CD4-positive, alpha-beta T cell treated with Interleukin-10 for 1 hour (primary cell): ENCODE results near the gene CP.
"Not testable (repeated sequence)": the region's sequence is repeated elsewhere in the genome, so short reads cannot be mapped to it uniquely, and the experiment has no call there.

Experiments used
- DNase-seq: peaks from one replicate; pipeline ENCODE4 v3.0.0-alpha.2; 2020

The CP gene

DNA sequence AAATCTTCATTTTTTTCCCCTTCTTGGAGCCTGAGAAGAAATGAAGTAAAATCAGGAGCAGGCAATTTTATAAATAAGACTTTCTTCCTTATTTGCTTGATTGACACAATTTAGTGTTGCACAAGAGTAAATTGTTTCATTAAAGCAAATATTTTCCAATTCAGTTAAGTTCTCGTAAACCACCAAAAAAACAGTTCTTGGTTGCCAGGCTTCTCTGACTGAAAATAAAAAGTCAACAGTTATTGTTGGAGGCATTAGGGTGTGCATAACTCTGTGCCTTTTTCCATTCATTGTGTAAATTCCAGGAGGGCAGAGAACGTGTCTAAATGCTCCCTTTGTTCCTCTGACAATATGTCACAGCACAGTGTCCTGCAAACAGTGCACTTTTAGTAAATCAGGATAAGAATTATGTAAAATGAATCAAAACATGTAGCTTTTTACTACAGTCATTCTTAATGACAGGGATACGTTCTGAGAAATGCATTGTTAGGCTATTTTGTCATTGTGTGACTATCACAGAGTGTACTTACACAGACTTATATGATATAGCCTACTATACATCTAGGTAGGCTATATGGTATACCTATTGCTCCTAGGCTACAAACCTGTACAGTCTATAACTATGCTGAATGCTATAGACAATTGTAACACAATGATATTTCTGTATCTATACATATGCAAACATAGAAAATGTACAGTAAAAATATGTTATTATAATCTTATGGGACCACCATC, at the start of gene CP:
Gene CP (minus strand): TSS at position 47 of the 735 bp plus-strand sequence. CDS start 37 bp downstream, at position 10.
- DNase-seq: no peak

DNA sequence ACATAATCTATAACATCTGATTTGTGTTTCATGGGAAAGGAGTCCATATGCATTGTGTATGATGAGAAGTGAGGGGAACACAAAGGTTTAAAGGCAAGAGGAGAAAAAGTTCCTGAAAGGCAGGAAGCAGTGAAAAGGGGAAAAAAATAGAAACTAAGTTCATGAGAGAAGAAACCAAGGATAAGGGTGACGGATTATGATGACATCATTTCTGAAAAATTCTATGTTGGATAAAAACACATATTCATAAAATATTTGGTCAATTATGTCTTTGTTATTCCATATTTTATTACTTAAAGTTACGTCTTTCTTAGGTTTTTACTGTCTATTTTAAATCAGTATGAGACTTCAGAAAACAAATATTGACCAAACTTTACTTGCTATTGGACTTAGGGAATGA, 48.6 kb upstream of the CP start:
- no peak for DNase-seq

DNA sequence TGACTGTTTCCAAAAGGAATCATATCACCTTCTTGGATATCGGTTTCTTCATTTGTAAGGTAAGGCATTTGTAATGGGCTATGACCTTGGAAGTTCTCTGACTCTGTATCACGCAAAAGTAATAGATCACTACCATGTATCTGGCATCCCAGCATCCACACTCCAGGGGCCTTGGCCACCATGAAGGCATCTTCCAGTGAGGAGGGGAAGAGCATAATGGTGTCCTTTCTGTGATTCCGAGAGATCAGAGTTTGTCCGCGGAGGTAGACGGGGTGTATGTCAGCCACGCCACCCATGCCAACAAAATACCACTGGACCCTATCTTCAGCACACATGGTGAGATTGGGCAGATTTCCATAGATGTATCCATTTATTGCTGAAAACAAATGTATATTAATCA, 48.1 kb upstream of the CP start:
- no peak for DNase-seq

DNA sequence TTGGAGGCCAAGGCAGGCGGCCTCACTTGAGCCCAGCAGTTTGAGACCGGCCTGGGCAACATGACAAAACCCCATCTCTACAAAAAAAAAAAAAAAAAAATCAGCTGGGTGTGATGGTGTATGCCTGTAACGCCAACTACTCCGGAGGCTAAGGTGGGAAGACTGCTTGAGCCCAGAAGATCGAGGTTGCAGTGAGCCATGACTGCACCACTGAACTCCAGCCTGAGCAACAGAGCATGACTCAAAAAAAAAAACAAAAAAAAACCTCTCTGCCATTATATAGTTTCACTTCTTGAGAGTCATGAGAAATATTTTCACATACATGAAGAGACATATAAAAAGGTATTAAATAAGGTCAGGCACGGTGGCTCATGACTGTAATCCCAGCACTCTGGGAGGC, 45.9 kb upstream of the CP start:
- no peak for DNase-seq

DNA sequence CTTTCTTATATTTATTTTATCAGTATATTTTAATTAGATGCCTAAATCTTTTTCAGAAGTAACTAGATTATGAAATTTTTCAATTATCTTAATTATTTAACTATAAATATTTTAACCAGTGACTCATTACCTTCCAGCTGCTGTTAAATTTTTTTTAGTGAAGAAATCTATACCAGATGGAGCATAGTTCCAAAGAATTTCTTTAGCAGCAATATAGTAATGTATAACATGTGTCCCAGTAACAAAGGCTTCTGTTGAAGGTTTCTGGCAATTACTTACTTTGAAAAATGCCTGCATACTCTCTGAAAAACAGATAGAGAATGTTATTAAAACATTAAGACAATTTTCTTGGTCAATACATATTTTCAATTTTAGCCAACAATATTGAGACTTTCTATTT, 45.1 kb upstream of the CP start:
- DNase-seq: no peak

DNA sequence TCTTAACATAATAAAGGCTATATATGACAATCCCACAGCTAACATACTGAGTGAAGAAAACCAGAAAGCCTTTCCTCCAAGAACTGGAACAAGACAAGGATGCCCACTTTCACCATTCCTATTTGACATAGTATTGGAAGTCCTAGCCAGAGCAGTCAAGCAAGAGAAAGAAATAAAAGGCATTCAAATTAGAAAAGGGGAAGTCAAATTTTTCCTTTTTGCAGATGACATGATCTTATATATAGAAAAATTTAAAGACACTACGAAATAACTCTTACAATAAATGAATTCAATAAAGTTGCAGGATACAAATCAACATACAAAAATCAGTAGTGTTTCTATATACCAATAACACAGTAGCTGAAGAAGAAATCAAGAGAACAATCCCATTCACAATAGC, 42.2 kb upstream of the CP start:
- no peak for DNase-seq

DNA sequence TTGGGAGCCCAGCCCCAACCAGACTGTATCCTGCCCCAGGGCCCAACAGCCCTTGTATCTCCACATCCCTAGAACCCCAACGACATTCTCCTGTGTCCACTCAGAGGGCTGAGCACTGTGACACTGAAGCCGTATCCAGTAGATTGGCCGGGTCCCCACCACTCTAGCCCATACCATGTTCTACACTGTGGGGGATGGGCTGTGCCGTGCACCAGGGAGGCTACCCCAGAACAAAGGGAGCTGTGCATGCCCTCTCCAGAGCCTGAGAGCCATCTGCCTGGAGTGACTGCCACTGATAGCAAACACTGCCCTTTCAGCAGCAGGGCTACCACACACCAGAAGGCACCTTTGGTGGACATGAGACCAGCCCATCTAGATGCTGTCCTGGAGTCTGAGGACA, 37.1 kb upstream of the CP start:
- no peak for DNase-seq

DNA sequence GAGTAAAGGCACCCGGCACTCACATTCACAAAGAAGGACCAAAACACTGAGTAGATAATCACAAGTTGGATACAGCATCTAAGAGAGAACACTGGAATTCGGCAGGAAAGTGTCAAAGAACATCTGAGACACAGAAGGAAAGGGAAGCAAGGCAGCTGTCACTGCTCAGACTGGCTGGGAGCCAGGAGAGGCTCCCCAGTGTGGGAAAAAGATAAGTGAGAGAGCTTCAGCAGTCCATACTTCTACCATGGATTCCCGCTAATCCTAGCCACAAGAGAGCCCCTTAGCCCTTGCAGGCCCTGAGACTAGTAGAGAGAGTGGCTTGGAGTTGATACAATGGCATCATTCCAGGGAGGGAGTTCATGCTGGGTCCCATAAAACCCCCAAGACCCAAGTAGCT, 36.7 kb upstream of the CP start:
- DNase-seq: no peak

DNA sequence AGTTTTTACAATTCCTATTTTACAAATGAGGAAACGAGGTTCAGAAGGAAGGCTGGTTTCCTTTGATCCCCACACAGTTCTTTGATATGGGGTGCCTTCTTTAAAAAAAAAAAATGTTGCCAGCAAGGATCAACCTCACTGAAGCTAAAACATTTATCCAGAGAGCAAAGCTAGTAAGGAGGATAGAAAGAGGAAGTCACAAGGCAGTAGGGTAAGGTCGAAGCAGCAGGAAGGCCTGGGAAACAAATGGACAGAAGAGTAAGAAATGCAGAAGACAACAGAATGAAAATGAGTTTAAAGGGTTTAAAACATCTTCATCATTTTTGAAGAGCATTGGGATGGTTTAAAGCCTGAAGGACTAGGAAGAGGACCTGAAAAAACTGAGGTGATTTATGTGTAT, 30.6 kb upstream of the CP start:
- DNase-seq: no peak

DNA sequence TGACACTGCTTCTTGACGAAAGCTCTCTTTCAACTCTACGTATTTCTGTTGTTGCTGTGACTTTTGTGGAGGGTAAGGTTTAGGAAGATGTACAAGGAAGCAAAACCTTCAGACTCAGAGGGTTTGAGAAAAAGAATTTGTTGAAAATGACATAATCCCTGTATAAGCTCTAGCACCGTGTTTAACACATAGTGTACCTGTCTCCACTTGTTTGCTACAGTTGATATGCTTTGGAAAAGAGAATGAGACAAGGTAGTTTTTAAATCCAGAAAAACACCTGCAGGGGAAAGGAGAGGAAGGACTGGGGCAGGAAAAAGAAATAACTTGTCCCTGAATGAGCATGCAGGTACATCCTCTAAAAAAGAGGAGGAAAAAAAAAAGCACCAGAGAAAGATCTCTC, 29.6 kb upstream of the CP start:
- DNase-seq: no peak

DNA sequence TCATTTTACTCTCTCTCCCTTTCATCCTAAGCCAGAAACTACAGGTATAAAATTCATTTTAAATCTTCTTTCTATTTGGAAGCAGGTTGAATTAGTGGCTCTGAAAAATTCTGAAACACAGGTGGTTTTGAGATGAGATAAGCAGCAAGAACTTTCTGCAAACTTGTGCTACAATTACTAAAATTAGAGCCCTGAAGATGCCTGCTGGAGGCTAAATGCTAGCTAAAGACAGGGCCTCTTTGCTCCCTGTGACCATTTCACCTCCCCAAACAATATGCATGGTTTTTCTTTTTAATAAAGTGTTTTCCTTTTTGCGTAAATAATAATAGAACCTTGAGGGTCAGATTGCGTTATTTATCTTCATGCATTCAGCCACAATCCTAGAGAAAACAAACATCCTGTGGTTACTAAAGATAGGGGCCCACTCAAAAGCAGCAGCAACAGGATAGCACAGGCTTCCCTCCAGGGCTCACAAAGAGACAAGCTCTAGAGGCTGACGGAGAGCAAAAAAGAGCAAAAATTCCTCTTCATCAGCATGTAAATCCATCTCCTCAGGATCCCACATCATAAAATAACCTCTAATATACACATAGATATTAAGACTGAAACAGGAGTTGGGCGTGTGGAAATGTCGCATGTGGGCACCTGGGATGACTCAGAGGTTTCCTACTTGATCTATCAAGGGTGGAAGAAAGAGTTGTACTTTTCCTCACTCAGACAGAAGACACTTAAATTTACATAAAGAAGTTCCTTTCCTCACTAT, 26.5 kb upstream of the CP start:
- no peak for DNase-seq

DNA sequence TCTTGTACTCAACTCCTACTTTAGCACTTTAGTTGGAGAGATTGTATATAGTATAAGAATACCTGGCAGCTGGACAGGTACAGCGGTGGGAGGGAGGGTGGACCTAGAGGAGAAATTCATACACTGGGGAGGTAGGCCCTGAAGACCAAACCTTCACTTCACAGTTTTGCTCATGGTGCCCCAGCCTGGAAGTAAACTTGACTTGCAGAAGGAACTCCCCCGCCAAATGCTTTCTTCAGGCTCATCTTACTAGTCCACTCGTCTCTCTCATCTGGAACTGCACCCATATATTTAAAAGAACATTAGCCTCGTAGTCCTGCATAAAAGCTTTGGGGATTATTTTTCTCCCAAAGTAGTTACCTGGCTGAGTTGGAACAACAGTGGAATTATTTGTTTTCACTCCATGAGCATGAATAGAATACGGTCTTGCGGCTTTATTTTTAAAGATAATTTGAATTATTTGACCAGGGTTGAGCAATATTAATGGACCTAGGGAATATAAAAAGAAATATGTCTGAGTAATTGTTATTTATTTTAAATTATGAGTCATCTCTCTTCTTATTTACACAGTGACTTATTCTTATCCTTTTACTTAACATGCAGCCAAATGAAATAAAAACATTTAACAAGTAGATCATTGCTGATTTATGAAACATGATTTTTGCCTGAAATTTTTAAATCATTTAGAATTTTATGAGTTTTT, 25.5 kb upstream of the CP start:
- DNase-seq: no peak

DNA sequence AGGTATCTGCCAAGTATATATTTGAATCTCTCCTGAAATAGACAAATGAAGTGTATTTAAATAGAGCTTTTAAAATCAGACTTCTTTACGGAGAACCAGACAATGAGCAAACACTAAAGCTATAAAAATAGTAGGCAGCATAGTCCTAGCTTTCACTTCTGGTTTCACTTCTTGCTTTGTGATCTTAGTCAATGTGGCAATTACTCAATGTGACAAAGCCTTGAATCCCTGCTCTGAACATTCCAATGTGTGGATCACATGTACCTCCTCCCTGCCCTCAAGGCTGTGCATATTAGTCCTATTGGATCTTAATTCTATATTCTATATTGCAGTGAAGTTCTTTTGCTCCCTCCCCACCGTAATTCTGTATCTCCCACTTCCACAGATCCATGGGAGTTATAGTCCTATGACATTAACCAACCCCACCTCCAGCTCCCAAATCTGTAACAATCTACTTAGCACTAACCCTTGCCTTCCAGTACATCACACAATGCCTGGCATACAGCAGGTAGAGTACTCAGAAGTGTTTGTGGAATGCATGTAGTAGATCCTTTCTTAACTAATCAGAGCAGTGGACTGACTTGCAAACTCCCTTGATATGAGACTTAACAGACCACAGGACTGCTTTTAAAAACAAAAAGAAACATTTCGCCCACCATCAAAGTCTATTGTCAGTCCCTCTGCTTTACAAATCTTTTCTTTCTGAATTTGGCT, 24.3 kb upstream of the CP start:
- DNase-seq: peak; percentile 8

DNA sequence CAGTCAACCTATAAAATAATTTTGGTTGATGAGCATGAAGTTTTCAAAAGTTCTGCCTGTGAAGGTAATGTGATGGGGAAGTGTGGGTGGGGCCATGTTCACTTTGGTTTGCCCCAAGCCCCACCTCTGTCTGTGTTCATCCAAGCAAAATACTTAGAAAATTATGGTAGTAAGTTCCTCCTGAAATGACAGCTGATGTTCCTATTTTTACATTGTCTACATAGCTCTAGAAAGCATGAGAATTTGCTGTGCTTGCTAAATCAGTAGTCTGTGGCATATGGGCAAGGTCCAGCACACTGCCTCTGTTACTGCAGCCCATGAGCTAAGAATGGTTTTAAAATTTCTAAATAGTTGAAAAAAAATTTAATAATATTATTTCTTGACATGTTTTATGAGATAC, 21.9 kb upstream of the CP start:
- DNase-seq: no peak

DNA sequence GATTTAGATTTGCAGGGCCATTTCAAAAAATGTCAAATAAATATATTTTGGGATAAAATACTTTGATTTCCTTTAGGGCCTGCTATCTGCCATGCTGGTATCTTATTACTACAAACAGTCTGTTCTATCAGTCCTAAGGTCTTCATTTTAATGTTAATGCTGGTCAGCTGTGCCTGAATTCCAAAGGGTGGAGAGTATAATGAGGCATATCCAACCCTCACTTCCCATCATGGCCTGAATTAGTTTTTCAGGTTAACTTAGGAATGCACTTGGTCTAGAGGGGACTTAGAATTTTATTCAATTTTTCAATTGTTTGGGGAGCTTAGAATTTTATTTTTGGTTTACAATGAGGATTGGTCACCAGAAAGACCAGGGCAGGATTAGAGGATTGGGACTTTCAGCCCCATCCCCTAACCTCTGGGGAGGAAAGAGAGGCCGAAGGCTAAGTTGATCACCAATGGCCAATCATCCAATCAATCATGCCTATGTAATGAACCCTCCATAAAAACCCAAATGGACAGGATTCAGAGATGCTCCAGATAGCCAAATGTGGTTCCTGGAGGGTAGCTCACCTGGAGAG, 17.8 kb upstream of the CP start:
- DNase-seq: no peak

DNA sequence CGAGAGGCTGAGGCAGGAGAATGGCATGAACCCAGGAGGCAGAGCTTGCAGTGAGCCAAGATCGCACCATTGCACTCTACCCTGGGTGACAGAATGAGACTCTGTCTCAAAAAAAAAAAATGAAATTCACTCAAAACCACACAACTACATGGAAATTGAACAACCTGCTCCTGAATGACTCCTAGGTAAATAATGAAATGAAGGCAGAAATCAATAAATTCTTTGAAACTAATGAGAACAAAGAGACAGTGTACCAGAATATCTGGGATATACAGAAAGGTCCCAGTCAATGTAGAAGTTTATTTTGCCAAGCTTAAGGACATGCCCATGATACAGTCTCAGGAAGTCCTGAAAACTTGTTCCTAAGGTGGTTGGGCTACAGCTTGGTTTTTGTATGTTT, 16.6 kb upstream of the CP start:
- DNase-seq: not testable (repeated sequence)

DNA sequence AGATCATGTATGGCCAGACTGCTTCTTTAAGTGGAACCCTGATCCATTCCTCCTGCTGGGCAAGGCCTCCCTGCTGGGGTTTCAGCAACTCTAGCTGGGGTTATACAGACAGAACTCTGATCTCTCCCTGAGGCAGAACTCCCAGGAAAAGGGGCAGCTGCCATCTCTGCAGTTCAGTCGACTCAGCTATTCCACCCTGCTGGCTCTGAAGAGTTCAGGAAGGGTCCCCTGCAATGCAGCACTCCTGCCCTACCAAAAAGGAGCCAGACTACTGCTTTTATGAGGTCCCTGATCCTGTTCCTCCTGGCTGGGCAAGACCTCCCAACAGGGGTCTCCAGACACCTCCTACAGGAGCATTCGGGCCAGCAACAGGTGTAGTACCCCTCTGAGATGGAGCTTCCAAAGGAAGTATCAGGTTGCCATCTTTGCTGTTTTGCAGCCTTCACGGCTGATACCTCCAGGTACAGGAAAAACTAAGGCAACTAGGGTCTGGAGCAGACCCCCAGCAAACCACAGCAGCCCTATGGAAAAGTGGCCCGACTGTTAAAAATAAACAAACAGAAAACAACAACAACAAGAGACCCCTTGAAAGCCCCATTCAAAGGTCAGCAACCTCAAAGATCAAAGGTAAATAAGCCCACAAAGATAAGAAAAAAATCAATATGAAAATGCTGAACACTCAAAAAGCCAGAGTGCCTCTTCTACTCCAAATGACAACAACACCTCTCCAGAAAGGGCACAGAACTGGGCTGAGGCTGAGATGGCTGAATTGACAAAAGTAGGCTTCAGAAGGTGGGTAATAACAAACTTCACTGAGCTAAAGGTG, 14.2 kb upstream of the CP start:
- DNase-seq: no peak

DNA sequence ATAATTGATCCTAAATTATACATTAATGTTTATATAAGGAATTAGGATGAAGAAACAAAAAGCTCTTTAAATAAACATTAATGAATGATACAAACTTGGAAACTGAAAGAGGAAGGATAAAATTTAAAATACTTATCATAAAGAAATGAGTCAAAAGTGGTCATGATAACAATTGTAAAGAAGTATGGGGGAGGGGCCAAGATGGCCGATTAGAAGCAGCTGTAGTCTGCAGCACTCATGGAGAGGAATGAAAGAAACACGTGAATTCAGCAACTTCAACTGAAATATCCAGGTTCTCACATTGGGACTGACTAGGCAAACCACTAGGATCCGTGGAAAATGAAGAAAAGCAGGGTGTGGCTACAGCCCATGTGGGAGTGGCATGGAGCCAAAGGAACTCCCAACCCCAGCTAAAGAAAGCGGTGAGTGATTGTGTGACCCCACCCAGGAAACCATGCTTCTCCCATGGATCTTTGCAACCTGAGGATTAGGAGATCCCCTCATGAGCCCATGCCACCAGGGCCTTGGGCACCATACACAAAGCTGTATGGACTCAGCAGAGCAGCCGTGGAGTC, 13.1 kb upstream of the CP start:
- no peak for DNase-seq

DNA sequence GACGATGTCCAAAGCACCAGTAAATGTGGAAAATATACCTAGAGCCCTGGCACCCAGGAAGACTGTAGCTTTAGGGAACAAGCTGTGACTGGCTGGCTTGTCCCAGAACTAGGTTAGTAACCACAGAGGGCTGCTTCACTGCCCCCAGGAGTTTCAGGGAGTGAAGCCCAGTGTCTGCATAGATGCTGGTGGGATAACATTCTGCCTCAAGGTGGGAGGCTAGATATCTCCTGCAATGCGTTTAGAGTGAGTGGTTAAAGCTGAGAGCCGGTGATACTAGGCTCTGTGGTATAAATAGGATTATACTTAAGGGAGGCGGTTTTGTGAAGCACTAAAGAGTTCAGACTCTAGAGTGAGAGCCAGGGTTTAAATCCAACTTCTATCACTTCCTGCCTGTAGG, 11.7 kb upstream of the CP start:
- DNase-seq: no peak

DNA sequence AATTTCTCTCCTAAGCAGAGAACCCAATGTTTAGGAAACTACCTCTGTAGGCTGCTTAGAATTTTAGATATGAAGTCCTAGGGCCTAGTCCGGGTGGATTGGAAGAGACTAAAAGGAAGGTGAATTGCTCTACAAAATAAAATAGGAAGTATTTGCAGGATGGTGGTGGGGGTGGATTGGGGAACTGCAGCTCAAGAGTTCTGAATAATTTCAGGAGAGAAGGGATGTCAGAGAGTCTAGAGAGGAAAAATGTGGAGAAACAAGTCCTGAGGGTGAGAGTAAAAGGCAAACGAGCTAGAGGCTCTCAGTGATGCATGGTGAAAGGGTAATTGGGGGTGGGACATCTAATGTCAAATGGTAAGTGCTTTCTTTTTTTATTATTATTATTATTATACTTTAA, 10.2 kb upstream of the CP start:
- DNase-seq: no peak

DNA sequence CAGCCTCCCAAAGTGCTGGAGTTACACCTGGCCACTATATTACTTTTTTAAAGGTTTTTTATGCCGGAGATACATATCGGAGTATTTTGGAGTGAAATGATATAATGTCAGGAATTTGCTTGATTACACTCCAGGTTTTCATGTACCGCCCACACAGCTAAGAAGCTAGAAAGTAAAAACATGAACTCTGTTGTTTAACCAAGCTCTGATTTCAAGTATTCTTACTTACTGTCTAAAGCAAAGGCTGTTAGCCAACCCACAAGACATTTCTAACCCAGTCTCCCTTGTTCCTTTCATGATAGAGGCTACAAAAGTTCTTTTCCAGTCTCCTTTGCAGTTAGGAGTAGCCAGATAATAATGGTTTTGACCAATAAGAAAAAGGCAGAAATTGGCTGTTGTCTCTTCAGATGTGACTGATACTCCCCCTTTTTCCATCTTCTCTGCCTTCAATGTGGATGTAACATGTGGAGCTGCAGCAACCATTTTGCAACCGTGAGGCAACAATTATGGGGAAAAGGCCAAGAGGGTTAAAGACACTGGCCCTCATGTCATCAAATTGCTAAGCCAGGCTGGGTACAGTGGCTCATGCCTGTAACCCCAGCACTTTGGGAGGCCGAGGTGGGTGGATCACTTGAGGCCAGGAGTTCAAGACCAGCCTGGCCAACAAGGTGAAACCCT, 6.1 kb upstream of the CP start:
- no peak for DNase-seq
